ENCODE data around the gene EVPL.

- TF ChIP-seq CTCF (conservative IDR thresholded peaks at IDR 0.05) (no peak), ZFX (IDR thresholded peaks at IDR 0.05) (no peak)
These were observed 7.2 kb downstream of the EVPL start for GRCh38 chr17:76019833-76020467.

Data from C4-2B (cell line).